Measurements from ENCODE around the gene GAB2.

Gene GAB2

GRCh38 chr11:78195917-78196560 lies 221.6 kb downstream of the GAB2 start:
- H3K27ac ChIP-seq: no peak overlapping the region
- no peak for TF ChIP-seq CTCF (conservative IDR thresholded peaks at IDR 0.05)
- TF ChIP-seq ZFX (IDR thresholded peaks at IDR 0.05): no peak

- no peak overlapping the region for H3K27ac ChIP-seq
- no peak for TF ChIP-seq ZFX (IDR thresholded peaks at IDR 0.05)
- TF ChIP-seq CTCF (conservative IDR thresholded peaks at IDR 0.05): no peak
Observed at GRCh38 chr11:78194490-78194889, 223.1 kb downstream of the GAB2 start.

- no peak overlapping the region for H3K27ac ChIP-seq
- TF ChIP-seq ZFX (IDR thresholded peaks at IDR 0.05): no peak
- TF ChIP-seq CTCF (conservative IDR thresholded peaks at IDR 0.05): no peak
Observed at GRCh38 chr11:78193806-78194205, 223.8 kb downstream of the GAB2 start.

GRCh38 chr11:78192911-78193351 lies 224.7 kb downstream of the GAB2 start:
- H3K27ac ChIP-seq: no peak overlapping the region
- no peak for TF ChIP-seq ZFX (IDR thresholded peaks at IDR 0.05)
- TF ChIP-seq CTCF (conservative IDR thresholded peaks at IDR 0.05): no peak

- no peak overlapping the region for H3K27ac ChIP-seq
- no peak for TF ChIP-seq CTCF (conservative IDR thresholded peaks at IDR 0.05)
- no peak for TF ChIP-seq ZFX (IDR thresholded peaks at IDR 0.05)
Observed at GRCh38 chr11:78192223-78192719, 225.3 kb downstream of the GAB2 start.

GRCh38 chr11:78190871-78191538 lies 226.6 kb downstream of the GAB2 start:
- no peak overlapping the region for H3K27ac ChIP-seq
- TF ChIP-seq CTCF (conservative IDR thresholded peaks at IDR 0.05): no peak
- TF ChIP-seq ZFX (IDR thresholded peaks at IDR 0.05): no peak

- TF ChIP-seq ZFX (IDR thresholded peaks at IDR 0.05) (no peak), CTCF (conservative IDR thresholded peaks at IDR 0.05) (no peak)
- H3K27ac ChIP-seq: no peak overlapping the region
Observed at GRCh38 chr11:78190374-78190773, 227.2 kb downstream of the GAB2 start.
